Panc1 (cell line): ENCODE measurements around the gene NKX2-2.

Experiments used
- POLR2AphosphoS5 ChIP-seq: IDR thresholded peaks from 2 replicates; pipeline ENCODE4 v1.6.1; 2012; ENCODE audit warnings: mild to moderate bottlenecking, low read depth, low read length, moderate library complexity
- TCF7L2 ChIP-seq: IDR thresholded peaks from 2 replicates; pipeline ENCODE4 v1.6.1; 2011; ENCODE audit warnings: mild to moderate bottlenecking, low read depth, low read length, inconsistent platforms
- TF ChIP-seq, protein P1 (sequence below): fragments of 450-650 bp; IDR thresholded peaks from 2 replicates; pipeline ENCODE4 v1.5.1; 2017; ENCODE audit warnings: mild to moderate bottlenecking

GRCh38 chr20:21501184-21501583 is 12.7 kb downstream of the NKX2-2 start:
- TF ChIP-seq, protein P1, sequence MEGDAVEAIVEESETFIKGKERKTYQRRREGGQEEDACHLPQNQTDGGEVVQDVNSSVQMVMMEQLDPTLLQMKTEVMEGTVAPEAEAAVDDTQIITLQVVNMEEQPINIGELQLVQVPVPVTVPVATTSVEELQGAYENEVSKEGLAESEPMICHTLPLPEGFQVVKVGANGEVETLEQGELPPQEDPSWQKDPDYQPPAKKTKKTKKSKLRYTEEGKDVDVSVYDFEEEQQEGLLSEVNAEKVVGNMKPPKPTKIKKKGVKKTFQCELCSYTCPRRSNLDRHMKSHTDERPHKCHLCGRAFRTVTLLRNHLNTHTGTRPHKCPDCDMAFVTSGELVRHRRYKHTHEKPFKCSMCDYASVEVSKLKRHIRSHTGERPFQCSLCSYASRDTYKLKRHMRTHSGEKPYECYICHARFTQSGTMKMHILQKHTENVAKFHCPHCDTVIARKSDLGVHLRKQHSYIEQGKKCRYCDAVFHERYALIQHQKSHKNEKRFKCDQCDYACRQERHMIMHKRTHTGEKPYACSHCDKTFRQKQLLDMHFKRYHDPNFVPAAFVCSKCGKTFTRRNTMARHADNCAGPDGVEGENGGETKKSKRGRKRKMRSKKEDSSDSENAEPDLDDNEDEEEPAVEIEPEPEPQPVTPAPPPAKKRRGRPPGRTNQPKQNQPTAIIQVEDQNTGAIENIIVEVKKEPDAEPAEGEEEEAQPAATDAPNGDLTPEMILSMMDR: no peak
- TF ChIP-seq POLR2AphosphoS5 (no peak), TCF7L2 (no peak)
